GM12892 (cell line): ENCODE measurements around the gene POMT1.
"Not testable (repeated sequence)": the region's sequence is repeated elsewhere in the genome, so short reads cannot be mapped to it uniquely, and the experiment has no call there.

Experiments used
- DNase-seq: peaks from one replicate; pipeline ENCODE4 v3.0.0; 2011; ENCODE audit not compliant: insufficient read length
- FAIRE-seq: peaks from 2 replicates; lab custom pipeline; 2011; peaks lifted over from hg19 to GRCh38; lab: Jason Lieb, UNC
- POLR2A ChIP-seq: IDR thresholded peaks from 2 replicates; pipeline ENCODE4 v1.6.1; 2011; ENCODE audit warnings: low read depth, low read length, control low read depth
- POLR2AphosphoS5 ChIP-seq: IDR thresholded peaks from 2 replicates; pipeline ENCODE4 v1.6.1; 2011; ENCODE audit warnings: low read depth, low read length, control low read depth
- TAF1 ChIP-seq: IDR thresholded peaks from 2 replicates; pipeline ENCODE4 v1.6.1; 2011; ENCODE audit warnings: low read depth, mild to moderate bottlenecking, control low read depth, low read length, borderline replicate concordance

POMT1 gene

GRCh38 chr9:131469951-131470350 is 32.8 kb upstream of the POMT1 start:
- FAIRE-seq (no peak), DNase-seq (no peak)
- TF ChIP-seq TAF1 (no peak), POLR2AphosphoS5 (no peak), POLR2A (no peak)

GRCh38 chr9:131470581-131470991 is 32.1 kb upstream of the POMT1 start:
- DNase-seq (no peak), FAIRE-seq (no peak)
- no peak for TF ChIP-seq POLR2AphosphoS5
- TF ChIP-seq TAF1 = no peak
- no peak for TF ChIP-seq POLR2A

GRCh38 chr9:131472085-131472484 is 30.6 kb upstream of the POMT1 start:
- not testable (repeated sequence) for DNase-seq, FAIRE-seq

GRCh38 chr9:131473198-131473885 is 29.4 kb upstream of the POMT1 start:
- TF ChIP-seq POLR2AphosphoS5 (no peak), POLR2A (no peak), TAF1 (no peak)
- FAIRE-seq (no peak), DNase-seq (no peak)

- FAIRE-seq = no peak
- TF ChIP-seq POLR2A (no peak), TAF1 (no peak), POLR2AphosphoS5 (no peak)
Measured at GRCh38 chr9:131473891-131474290, 28.8 kb upstream of the POMT1 start.

GRCh38 chr9:131474711-131475110 is 28.0 kb upstream of the POMT1 start:
- FAIRE-seq (no peak), DNase-seq (no peak)
- no peak for TF ChIP-seq POLR2AphosphoS5
- TF ChIP-seq TAF1 = no peak
- no peak for TF ChIP-seq POLR2A

More at GRCh38 chr9:131473891-131474290, 28.8 kb upstream of the POMT1 start:
- DNase-seq = no peak

- no peak for TF ChIP-seq POLR2A
- no peak for TF ChIP-seq POLR2AphosphoS5
- no peak for TF ChIP-seq TAF1
- no peak for DNase-seq
- FAIRE-seq = no peak
Measured at GRCh38 chr9:131475111-131475955, 27.4 kb upstream of the POMT1 start.

- no peak for FAIRE-seq
- TF ChIP-seq TAF1 = no peak
- no peak for TF ChIP-seq POLR2A
- TF ChIP-seq POLR2AphosphoS5 = no peak
Measured at GRCh38 chr9:131475956-131476776, 26.6 kb upstream of the POMT1 start.

GRCh38 chr9:131476777-131477345 is 25.9 kb upstream of the POMT1 start:
- no peak for FAIRE-seq
- TF ChIP-seq POLR2AphosphoS5 = no peak
- no peak for TF ChIP-seq TAF1
- TF ChIP-seq POLR2A = no peak
- DNase-seq = no peak

More at GRCh38 chr9:131475956-131476776, 26.6 kb upstream of the POMT1 start:
- no peak for DNase-seq

GRCh38 chr9:131477367-131477766 is 25.4 kb upstream of the POMT1 start:
- DNase-seq = no peak
- no peak for FAIRE-seq

More at GRCh38 chr9:131477367-131477766, 25.4 kb upstream of the POMT1 start:
- TF ChIP-seq POLR2A (no peak), TAF1 (no peak), POLR2AphosphoS5 (no peak)
